CD4-positive, alpha-beta T cell treated with Interleukin-1 beta for 1 hour (primary cell): ENCODE data around the gene ZIC4.

Experiments used
- DNase-seq, 2 donors: peaks; one replicate each; pipeline ENCODE4 v3.0.0-alpha.2; 2020 to 2022

Gene ZIC4

DNA sequence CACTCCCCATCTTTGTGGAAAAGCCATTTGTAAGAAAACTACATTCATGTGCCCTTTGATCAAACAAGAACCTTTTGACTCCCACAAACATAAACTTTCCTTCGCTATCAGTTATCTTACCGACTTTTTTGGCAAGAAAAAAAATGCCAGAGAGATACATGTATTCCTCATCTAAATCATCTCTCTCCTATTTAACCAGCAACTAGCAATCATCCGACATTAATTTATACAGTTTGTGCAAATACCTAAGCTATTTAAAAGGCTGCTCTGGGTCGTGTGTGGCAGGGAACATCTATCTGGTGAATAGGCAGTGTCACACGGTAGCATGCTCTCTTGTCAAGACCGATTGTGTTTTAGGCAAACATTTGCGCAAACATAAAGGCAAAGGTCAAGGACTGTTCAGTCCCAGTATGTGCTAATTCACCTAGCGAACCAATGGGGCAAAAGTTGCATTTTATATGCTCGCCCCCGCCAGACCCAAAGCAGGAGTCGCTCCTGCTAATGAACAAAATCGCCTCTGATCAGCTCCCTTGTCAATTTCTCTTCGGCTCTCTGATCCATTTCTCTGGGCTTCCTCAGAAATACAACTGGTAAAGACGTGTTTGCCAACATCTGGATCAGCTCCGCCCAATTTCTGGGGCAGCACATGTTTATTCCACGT, 37.7 kb downstream of the ZIC4 start:
- no peak for DNase-seq

DNA sequence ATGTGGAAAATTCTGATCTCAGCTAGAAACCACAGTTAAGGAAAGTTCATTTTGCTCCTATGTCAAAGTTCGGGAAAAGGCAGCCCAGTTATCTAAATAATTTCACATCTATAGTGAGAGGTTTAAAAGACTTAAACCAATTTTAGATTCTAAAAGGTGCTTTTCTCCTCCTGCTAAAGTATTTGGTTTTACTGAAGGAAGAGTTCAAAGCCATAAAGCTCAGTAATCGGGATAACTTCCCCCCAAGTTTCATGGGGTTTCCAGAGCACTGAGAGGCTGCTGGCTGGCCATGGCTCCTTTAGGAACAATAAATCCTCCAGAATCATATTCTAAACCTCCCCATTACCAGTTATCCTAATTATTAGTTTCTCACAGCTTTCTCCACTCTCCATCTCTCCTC, 38.2 kb downstream of the ZIC4 start:
- DNase-seq = no peak

DNA sequence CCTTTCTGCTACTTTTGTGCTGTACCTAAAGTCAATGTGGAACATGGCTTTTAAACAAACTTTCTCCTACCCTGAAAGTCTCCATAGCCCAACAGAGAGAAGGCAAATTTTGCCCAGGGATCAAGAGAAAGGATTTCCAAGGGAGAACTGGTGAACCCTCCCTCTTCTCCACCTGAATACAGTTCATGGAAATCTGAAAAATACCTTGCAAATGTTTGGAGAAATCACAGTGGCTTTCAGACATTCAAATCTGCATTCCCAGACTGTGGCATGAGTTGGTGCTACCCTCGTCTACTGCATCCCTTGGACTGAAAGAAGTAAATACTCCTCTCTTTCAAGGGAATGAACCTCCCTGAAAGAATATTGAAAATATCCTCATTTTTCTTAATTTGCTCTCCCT, 38.7 kb downstream of the ZIC4 start:
- no peak for DNase-seq

DNA sequence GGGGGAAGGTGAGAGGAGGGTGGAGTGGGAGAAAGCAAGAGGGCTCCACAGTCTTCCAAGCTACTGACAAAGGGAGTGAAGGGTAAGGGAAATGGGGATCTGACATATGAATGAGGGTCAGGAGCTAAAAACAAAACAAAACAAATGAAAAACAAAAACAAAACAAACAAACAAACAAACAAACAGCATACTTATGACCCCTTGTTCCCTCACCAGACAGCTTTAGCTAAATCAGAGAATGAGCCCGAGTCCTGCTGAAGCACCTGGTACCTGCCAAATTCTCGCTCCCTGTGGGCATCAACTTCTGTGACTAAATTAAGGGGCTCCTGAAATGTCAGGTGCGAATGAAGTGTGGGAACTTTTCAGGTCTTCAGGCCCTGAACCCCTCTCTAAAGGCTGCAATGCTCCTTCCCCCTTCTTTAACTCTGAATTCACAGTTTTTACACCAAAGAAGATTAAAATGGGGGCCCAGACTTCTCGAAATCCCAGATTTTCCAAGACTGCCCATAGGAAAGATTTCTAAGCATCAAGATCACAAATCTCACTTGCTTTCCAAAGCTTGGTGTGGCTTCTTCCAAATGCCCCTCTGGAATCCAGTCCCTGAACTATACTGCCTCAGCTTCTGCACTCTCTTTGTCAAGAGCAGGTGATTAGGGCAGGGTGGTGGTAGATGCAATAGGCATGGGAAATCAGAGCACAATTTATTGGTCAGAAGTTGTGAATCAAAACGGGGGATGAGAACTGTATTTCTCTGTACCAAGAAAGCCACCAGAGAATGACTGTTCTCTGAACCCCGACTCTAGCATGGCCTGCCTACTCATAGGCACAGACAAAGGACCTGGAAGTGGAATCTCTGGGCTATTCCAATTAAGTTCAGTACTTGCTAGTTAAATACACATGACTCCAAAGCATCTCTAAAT, 40.9 kb downstream of the ZIC4 start:
- DNase-seq = no peak

DNA sequence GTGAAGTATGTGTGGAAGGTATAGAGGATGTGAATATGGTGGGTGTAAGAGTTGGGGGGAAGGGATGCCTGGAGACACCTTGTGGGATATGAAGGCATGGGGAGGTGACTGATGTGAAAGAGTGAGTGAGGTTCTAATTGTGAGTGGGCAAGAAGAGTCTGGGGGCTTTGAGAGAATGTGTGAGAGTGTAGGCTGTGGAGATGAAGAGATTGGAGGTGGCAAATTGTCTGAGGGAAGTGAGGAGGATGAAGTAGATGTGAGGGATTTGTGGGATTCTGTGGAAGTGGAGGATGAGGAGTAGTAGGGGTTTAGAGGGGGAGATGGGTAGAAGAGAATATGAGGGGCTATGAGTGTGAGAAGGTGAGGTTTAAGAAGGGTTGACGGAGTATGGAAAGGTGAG, 41.6 kb downstream of the ZIC4 start:
- DNase-seq = no peak

DNA sequence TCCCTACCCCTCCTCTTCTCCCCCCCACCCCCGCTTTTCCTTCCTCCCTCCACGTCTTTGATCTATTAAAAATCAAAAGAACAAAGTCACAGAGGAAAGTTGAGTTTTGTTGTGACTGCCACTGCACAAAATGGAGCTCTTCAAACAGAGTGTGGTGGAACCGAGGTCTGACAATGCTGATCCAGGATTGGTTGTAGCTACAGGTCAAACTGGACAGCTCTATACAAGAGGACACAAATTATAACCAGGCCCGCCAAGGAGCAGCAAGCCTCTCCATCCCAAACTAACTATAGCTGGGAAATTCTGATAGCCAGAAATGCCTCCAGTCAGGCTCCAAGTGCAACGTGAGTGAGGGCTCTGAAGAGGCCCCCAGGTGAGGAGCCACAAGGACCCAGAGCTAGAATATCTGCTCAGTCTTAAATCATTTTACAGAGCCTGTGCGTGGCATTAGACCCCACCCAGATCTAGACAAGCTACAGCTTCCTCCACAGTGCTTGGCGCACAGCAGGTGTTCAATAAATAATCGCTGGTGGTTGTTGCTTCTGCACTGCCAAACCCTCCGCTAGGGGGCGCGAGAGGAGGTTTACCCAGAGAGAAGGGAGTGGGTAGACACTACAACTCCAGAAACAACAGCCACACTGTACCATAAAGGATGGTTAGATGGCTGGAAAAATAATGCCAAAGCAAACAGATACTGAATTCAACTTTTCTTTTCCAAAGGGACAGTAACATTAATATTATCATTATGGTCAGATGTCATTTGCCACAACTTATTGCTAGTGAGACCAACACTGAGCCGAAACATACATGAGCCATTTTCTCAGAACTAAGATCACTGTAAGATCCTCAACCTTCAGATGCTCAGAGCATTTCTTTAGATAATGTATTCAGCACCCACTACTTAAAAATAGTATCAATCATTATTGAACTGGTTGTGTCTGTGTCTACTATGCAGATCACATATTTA, 44.6 kb downstream of the ZIC4 start:
- peak in 1 of 2 donors; percentile 7 for DNase-seq

DNA sequence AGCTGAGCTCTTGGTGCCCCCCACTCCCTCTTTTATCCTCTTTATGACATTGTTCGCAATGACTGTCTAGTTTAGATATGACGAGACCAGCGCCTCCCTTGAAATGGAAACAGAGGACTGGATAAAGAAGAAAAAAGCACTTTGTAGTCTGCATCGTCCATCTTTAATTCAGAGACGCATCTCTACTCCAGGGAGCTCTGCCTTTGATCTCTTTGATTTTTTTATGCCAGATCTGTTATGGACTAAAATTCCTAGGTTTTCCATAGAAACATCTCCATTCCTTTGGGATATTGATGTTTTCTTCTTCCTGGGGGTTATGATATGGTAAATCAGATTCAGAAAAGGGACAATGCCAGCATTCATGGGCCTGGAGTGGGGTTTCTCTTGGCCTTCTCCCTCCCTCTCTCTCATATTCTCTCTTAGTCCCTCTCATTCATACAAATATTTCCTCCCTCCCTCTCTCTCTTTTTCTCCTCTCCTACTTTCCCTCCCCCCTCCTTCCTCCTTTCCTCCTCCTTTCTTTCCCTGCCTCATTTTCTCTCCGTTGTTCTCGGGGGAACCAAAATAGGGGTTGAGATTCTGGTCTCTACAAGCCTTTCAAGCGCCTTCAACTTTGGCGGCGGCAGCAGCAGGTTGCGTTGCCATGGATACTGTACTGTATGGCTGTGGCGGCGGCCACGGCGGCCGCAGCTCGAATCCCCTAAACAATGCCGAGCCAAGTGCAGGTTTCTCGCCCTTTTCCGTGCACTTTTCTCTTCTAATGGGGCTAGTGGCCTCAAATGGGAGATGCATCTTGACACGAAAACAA, 45.5 kb downstream of the ZIC4 start:
- no peak for DNase-seq

DNA sequence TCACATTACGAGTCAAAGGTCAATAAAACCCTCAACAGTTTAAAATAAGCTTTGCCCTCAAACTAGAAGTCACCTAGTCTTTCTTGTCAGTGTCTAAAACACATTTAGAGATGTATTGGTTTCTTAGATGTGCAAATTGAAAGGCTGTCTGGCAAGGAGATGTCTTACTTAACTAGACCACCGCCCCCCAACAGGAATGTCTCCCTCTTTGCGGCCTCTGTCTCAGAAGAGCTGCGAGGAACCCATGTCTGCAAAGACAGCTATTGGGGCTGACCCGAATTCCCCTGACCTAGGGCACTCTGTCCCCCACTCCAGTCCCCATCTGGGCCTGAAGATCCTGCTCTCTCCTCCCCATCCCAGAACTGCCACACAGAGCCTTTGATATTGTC, 46.3 kb downstream of the ZIC4 start:
- DNase-seq = no peak

DNA sequence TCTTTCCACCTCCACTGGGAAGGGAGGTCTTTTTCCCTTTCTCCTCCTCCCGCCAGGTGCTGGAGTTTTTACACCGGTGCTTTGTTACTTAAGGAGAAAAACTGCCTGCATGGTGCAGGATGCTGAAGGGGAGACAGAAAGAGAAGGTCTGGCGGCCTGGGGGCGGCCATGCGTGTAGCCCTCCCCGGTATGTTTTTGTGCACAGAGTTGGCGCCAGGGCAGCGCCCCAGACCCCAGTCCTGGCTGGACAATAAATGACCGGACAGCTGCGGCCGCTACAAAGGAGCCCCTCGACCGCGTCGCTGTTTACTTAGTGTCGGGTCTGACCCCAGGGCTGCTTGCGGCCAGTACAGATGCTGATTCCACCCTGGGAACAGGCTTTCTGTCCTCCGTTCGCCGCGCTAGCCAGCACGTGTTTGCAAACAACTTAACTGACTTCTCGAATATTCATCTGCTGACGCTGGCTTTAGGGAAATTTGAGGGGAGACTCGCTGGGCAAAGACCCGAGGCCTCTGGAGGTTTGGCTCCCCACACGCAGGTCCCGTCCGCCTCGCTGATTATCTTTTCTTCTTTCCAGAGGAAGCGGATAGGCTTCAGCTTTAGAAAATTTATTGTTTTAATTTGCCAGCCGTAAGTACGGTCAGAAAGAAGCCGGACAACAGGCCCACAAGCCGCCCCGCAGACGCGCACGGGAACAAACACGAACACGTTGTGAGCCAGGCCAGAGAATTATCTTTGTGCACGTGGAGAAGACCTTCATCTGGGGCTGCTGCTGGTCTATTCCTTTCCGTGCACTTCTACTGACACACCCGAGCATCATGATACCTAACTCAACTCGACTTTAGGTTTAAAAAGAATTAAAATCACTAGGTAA, 46.9 kb downstream of the ZIC4 start:
- no peak for DNase-seq

DNA sequence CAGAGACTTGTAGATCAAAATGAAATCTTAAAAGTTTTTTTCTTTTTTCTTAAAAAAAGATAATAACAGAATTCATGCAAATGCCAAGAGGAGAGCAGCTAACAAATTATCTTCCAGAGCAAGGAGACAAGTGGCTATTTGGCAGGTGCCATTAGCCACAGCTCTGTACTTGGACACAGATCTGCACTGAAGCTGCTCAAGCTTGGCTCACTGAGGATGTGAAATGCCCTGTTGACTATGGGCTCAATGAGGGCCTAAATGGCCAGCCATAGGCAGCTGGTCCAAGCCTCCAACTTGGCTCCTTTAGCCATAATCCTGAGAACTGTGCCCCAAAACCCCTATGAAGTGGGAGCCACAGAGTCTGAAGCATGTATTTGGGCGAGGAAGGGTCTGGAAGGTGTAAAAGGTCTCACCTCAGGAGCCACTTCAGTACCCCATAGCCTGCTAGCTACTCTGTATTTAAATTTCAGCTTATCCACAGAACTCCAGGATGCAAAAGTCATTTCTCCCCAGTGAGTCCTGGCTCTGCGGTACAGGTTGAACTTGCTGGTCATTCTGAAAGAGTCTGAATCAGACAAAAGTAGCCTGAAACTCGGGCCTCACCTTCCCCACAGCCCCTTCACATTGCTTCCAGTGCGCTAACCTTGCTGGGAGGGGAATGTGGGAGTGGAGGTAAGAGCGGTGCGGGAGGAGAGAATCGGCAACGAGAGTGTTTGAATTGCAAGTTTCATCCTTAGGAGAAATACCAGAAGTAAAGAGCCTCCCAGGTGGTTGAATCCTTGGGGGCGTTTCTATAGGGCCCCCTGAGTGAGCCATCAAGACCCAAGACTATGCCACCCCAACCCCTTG, 48.0 kb downstream of the ZIC4 start:
- DNase-seq = no peak

DNA sequence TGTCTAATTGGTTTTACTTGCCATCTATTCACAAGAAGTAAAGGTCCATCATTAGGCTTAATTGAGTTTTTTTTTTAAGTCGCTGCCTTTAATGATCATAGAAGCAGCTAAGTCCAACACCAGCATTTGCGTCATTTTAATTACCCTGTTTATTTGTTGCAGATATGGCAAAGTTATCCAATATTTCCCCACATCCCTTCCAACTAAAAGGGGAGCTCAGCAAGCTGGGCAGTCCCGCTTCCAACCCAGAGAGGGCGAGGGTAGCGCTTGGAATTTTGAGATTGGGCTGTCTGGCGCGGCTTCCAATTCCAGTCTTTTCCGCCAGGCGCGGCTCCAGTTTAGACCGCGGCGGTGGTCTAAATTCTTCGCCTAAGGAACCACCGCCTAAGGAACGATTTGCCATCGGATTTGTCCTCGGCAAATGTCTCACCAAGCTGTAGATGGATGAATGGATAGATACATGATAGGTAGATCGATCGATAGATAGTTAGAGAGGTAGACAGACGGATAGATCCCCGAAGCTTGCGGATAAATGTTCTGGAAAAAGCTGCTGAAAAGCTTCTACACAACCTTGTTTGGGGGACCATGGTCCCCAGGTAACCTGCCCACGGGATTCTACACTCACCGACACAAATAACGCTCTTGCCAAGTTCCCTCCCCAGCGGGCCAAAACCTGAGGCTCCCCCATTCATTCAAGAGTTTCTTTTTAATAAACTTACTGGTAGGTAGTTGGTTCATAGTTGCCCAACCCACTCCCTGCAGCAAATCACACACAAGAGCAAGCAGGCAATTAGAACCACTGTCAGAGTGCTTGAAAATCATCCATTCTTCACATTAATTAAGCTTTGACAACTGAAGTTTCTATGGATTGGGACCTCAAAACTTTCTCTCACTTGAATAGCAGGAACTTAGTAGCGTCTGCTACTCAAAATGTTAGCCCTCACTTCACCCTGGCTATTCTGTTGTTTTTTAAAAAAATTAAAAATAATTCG, 49.1 kb downstream of the ZIC4 start:
- DNase-seq = no peak

DNA sequence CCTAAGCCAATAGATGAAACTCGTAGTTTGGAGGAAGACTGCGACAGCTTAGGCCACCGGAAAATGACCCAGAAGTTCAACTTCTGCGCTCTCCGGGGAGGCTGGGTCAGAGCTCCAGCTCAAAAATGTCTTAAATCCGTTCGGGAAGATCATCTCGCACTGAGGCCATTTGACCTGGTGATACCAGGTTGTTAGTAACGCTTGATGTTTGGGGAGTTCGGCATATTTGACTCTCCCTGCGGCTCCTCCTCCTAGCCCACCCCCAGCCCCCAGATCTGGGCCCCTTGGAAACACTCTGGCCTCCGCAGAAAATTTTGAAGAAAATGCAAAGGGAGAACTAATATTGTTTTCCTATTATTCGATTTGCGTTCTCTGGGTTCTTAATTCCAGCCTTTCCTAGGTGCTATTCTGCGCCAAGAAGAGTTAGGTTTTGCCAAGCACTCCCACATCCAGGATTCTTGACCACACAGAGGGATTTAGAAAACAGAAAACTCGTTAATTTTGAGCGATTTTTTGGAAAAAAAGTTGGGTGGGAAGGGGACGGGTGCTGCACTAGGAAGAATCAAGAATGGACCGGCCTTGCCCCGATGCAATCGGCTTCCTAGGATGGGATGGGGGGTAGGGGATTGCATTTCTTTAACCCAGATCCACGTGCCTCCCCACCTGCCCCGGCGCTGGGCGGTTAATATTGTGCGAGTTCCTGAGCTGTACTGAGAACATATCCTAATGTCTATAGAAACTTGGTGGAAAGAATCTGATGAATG, 50.0 kb downstream of the ZIC4 start:
- DNase-seq = no peak

DNA sequence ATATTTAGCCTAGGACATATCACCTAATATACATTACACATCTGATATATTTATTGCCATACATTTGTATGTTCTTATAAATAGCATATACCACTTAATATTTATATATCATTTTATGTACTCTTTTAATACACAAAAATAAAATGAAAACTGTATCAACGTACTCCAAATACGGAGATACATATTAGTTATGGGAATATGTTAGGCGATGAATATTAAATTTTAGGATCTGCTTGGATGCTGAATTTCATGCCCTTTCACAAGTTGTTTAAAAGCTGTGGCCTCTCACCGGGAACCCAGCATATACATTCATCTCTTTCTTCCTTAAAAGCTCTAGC, 50.6 kb downstream of the ZIC4 start:
- no peak for DNase-seq

DNA sequence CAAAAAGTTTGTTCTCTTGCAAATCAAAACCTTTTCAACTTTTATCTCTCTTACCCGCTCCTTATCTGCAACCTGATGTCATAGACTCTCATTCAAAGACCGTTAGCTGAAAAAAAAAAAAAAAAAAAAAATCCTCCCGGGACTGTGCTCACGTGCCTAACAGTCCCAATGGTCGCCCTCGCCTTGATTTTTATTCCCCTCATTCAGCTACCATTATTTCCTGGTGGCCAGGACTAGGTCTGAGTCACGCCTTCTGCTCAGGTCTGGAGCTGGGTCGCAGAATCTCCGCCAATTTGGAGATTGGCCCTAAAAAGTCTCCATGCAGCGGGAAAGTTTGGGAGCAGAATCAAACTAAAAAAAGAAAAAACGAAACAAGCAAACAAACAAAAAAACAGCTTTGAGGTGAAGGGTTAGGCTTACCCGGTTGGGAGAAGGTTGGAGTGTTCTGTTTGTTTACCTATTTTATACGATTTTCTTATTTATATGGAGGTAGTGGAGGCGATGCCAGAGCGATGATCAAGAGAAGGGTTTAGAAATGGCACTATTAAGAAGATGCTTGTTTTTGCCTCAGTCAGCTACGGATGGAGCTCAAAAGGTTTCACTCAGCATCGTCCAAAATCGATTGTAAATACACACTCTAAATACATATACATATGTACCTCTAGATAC, 51.1 kb downstream of the ZIC4 start:
- no peak for DNase-seq

DNA sequence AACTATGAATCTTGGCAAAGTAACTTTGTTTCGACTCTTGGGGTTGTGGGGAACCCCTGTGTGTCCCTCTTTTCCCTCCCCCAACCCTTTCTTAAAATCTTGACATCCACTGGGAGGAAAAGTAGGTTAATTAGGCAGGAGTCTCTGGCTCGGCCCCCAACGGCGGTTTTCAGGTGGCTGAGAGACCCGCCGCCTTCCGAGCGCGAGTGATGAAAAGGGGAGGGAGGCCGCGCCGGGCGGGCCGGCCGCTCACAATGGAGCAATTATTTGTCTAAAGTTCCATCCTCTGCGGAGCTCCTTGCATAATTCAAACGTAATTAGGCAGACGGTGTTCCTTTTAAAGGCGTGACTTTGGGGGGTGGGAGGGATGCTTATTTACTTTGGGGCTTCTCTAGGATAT, 51.7 kb downstream of the ZIC4 start:
- no peak for DNase-seq

DNA sequence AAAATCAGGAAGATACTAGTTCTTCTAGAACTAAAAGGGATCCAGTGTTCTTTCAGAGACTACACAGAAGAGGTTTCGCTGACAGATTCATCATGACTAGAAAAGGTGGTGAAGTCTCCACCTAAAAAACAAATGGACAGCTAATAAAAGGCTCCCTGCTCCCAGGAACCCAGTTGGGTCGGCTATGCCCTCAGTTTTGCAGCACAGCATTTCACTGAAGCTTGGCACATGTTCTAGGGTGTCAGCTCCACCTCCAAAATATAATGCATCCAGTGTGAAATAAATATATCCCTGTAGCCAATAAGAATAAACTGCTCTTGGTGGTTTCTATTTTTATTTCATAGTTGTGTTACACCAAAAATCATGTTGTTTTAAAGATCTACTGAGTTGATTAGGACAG, 55.0 kb downstream of the ZIC4 start:
- DNase-seq = no peak

DNA sequence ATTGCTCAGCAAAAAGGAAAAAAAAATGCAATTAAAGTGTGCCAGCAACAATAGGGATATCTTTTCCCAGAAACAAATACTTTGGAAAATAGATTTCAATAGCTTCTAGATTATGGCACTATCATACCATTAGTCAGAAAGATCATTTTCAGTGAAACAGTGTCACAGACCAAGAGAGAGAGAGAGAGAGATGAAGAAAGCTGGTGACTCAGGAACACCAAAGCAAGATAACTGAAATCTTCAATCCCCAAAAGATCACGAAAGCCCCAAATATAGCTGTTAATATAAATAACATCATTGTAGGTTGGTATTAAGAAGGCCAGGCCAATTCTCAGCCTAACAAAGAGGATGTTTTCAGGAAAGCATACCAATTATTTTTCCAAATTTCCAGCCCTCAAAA, 57.4 kb downstream of the ZIC4 start:
- no peak for DNase-seq

DNA sequence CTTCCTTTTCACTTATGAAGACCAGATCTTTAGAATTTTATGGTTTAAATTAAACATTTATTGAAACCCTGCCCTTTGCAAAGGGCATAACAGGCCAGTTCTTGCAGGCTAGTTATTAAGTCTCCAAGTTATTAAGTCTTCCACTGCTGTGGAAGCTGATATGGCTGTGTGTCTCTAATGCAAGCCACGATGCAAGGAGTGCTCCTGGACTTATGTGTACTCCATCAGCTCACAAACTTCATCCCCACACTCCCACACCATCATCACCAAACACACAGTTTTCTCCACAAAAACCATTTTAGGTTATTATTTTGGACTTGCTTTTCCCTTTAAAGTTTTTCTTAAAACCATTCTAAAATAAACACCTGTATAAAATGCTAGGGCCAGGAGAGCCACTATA, 62.4 kb downstream of the ZIC4 start:
- no peak for DNase-seq
